Stimulated activated CD8-positive, alpha-beta memory T cell treated with anti-CD3 and anti-CD28 coated beads, Interleukin-7, amount 100 ng/mL, for 4 hours (primary cell): ENCODE measurements around the gene DLL3.

Source experiments
- DNase-seq, 2 donors: peaks; one replicate each; pipeline ENCODE4 v3.0.0-alpha.2; 2020; ENCODE audit warnings: low read depth in 2 of 2

DLL3 gene

DNA sequence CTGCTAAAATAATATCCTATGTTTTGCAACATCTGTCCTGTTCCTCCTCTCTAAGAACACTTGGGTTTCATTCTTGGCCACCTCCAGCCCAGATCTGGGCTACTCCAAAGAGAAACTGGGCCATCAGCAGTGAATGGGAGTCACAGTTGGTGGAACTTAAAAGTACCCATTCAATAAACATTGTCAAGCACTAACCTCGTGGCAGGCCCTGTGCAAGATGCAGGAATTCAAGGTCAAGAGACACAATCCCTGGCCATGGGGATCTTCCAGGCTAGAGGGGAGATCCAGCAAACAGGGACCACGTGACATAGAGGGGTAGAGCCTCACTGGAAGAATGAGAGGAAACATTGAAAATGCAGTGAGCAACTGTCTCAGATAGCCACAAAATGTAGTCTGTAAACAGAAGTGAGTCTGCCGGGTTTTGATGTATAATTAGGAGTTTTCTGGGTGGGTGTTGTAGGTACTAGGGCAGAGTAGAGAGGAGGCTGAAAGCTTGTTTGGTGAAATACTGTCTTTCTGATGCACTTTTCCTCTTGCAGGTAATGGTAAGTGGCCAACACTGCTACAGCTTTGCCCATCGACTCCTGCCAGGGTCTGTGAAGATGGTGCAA lies 56.1 kb downstream of the DLL3 start:
- DNase-seq: no peak

DNA sequence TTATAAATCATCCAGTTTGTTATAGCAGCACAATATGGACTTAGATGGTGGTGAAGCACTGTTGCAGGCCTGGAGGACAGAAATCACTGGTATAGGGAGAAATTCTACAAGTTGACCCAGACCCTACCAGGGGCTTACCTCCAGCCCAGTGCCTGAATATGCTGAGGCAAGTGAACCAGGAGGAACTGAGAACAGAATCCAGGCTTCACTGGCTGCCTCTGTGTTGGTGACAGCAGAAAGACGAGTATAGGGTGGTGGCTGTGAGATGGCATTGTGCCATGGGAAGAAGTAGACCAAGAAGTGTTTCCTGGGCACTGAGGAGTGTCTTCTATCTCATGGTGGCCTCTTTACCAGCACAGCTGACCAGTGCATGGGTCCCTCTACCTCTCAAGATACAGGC lies 57.1 kb downstream of the DLL3 start:
- DNase-seq: no peak
